HG02938 (cell line): Measurements from ENCODE around the gene DDI1.
"Not testable (repeated sequence)": the region's sequence is repeated elsewhere in the genome, so short reads cannot be mapped to it uniquely, and the experiment has no call there.

Experiments used
- ATAC-seq: cut with Tn5 transposase; IDR thresholded peaks from one replicate; pipeline ENCODE4 v1.9.1; 2021; ENCODE audit warnings: mild to moderate bottlenecking, moderate library complexity; ENCODE audit not compliant: unreplicated experiment

The DDI1 gene

DNA sequence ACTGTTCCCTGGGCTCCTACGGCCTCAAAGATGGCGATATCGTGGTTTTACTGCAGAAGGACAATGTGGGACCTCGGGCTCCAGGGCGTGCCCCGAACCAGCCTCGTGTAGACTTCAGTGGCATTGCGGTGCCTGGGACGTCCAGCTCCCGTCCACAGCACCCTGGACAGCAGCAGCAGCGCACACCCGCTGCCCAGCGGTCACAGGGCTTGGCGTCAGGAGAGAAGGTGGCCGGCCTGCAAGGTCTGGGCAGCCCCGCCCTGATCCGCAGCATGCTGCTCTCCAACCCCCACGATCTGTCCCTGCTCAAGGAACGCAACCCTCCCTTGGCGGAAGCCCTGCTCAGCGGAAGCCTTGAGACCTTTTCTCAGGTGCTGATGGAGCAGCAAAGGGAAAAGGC is 555 bp downstream of the DDI1 start:
- no peak for ATAC-seq

DNA sequence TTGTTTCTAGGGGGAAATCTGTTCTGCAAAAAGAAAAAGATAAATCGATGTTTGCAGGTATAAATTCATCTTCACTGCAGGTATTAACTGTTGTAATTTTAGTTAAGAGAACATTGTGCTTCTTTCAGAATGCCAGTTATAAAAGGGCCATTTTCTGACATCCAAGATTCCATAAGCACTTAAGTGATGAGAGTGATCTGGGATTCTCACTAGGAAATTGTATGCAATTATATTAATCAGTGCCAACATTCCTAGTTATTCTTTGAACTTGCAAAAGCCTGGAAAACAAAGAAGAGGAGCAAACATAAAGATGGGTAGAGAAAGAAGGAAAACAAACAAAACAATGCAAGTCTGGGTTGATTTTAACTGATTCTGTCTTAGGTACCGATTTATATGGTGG is 5.4 kb downstream of the DDI1 start:
- no peak for ATAC-seq

GRCh38 chr11:104043142-104043541 is 6.7 kb downstream of the DDI1 start:
- ATAC-seq: no peak

GRCh38 chr11:104043678-104044239 is 7.3 kb downstream of the DDI1 start:
- ATAC-seq: no peak

DNA sequence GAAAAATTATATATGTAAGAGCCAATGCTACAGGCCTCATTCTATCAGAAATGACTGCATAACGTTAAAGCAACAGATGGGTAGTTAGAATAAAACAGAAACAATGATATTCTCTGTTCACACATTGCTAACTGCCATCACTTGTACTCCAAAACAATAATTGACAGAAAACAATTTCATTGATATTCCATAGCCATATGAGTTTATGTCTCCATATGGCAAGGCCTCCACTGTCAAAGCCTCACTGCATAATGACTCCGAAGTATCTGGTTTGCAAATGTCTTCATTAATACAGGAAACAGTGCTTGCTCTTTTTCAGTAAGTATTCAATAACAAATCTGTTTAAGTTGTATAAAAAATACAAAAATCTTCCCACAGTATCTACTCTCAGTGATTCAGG is 9.9 kb downstream of the DDI1 start:
- no peak for ATAC-seq

- ATAC-seq: not testable (repeated sequence)
Observed at GRCh38 chr11:104046858-104047257, 10.4 kb downstream of the DDI1 start.

DNA sequence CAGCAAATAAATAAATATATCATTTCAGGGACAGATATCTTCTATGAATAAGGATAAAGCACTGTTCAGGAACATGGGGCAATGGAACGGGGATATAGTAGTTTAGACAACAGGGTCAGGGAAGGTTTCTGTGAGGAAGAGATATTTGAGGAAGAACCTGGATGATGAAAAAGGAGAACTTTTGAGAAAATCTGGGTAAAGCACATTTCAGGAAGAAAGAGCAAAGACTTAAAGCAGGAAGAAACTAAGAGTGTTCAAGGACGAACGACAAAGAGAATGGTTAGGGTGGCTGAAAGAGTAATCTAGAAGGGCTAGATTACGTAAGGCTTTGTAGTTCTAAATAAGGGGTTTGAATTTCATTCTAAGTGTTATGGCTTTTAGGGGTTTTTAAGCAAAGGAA is 12.7 kb downstream of the DDI1 start:
- no peak for ATAC-seq

GRCh38 chr11:104051778-104052177 is 15.3 kb downstream of the DDI1 start:
- ATAC-seq: no peak

DNA sequence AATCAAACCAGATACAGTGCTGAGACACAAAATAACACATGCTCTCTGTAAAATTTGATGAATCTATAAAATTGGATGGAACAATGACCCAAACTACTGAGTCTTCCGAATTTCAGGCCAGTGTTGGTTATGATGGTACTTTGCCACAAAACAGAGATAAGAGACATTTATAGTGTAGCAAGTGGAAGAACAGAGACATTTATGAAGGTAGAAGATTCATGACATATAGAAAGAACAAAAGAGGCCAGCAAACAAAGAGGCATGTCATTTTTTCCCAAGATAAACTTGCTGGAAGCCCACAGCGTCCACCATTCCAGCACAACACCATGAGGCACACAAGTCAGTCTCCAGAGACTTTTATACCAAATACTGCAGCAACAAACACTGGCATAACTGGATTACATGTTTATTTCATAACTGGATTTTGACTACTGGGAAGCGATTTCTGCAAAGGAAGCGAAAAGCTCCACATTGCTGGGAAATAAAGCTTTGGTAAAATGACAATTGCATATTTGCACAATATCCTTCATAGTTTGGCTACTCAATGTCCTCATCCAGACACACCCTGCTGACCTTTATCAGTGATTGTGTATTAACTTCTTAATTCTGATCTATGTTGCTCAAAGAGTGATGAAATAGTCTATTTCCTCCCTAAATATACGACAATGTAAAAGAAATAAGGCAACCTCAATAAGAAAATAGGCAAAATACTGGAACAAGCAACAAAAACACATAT is 17.5 kb downstream of the DDI1 start:
- ATAC-seq: no peak

- ATAC-seq: no peak
Observed at GRCh38 chr11:104054911-104055529, 18.6 kb downstream of the DDI1 start.

DNA sequence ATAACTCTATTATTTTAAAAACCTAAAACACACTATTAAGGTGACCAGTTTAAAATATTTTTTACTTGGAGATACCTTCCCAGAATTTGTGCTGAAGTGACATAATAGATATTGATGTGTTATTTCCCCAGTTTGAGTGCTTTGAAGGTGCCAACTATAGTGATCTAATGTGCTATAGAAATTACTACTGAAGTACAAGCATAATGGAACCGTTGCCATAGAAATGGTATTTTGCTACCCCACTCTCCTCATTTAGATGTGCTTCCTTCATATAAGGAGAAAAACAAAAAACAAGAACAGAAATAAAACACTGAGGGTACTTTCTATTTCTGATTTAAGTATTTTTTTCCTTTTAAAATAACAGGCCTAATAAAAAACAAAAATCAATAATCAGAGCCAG is 19.2 kb downstream of the DDI1 start:
- ATAC-seq: no peak

DNA sequence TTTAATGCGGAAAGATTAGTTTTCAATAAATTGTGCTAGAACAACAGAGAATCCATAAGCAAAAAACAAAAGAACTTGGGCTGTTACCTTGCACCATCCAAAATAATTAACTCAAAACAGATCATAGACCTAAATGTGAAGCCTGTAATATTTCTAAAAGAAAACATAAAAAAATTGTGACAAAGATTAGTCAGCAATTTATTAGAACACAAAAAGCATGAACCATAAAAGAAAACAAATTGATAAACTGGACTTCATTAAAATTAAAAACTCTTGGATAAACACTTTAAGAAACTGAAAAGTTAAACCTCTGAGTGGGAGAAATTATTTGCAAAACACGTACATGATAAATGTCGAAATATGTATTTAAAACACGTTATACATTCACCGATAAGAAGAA is 21.5 kb downstream of the DDI1 start:
- no peak for ATAC-seq

DNA sequence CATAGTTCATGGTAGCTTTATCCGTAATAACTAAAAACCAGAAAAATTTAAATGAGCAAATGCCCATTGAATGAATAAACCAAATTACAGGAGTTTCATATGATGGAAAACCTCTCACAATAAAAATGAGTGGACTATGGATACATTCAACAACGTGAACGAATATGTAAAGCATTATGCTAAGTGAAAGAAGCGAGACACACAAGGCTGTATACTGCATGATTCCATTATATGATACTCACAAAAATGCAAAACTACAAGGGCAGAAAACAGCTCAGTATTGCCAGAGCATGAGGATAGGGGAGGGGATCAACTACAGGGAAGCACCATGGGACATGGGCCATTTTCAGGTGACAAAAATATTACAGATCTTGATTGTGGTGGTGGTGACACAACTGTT is 22.2 kb downstream of the DDI1 start:
- ATAC-seq: no peak

DNA sequence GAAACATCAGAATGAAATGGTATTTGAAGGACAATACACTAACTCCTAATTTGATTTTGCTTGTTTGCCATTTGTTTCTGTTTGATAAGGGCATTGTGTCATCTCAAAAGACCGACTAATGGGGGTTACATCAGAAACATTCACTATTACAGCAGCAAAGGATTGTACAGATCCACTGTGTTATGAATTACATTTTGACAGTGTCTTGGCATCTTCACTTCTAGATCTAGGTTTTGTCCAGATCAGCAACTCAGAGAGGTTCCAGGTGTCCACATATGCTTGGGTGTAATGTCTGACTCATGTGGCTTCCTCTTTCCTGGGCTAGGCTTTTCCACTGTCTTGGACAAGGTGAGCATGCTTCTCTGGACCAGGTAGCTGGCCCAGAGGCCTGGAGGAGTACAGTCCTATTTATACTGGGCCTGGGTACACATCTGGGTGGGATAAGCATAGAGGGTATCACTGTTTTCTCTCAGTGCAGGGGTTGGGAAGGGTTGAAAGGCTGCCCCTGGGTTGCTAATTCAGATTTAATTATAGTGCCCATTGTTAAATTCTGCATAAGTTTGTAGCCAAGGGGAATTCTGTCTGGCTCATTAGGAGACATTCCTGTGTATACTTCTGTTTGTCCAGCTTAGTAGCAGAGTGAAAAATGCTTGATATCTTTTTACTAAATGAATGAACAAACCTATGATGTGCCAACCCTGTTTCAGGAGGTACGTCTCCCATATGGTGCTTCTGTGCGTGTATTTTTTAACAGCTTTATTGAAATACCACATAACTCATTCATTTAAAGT is 23.8 kb downstream of the DDI1 start:
- no peak for ATAC-seq

DNA sequence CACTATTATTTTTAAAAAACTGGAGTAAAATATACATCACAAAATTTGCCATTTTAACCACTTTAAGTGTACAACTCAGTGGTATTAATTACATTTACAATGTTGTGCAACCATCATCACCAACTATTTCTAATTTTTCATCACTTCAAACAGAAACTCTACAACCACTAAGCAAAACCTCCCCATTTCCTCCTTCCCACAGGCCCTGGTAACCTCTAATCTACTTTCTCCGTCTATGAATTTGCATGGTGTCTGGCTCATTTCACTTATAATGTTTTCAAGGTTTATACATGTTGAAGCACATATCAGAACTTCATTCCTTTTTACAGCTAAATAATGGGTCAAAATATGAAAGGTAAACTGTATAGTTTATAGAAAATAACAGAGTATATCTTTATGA is 24.4 kb downstream of the DDI1 start:
- ATAC-seq: peak; percentile 86

- no peak for ATAC-seq
Observed at GRCh38 chr11:104061853-104062521, 25.5 kb downstream of the DDI1 start.

DNA sequence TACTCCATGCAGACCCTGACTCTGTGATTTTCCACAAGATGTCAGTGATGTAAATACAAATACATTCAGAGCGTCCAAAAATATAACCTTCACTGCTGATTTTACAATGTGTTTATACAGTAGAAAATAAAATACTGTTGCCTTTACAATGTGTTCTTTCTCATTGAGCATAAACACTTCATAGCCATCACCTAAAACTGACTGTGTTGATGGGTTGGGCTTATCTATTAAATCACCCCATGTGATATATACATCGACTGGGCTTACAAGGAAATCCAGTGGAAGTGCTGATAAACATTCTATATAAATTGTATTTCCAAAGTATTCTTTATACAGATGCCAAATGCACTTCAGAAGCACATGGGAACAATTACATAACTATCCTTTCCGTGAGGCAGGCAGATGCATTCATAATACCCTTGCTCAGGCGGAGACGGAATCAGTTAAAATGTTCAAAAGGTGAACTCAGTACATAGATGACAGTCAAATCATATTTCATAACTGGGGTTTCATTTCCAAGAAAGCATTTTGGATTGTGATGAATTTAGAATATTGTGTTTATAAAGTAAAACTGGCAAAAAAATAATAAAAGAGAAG is 27.7 kb downstream of the DDI1 start:
- ATAC-seq: no peak

DNA sequence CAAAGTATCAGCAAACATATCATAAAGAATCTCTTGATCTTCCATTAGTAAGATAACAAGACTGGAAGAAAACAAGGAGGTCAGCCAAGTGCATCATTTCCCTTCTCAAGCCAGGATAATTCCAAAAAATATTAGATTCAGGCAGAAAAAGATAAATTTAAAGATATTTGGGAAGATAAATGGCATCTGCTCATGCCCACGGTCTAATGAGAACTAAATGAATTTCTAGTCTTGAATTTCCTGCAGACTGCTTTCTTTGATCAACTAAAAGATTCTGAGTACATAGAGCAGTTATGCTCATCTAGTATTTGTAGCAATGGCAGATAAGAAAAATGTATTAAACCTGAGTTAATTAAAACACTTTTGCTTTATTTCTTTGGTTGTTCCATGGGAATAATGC is 31.1 kb downstream of the DDI1 start:
- ATAC-seq: no peak

- peak; percentile 76 for ATAC-seq
Observed at GRCh38 chr11:104073950-104074705, 37.7 kb downstream of the DDI1 start.

DNA sequence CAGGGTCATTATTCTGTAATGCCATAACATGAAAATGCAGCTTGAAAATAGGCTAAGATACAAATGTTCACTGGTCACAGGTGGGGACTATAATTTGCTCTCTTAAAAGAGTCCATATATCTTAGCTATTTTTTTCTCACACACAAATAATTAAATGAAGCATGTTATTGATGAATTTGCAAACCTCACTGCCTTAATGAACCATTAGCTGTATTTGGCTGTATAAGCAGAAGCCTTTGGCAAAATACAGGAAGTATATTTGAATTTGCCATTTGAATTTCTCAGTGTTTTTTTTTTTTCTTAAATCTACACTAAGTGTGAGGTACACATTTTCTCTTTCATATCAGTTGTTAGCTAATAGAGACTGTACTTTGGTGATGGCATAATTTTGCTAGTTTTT is 38.7 kb downstream of the DDI1 start:
- no peak for ATAC-seq
